OCI-LY3 (cell line): ENCODE measurements around the gene POLN.

Source experiments
- EZH2phosphoT487 ChIP-seq: fragments of 200-600 bp; shearing (Covaris generic); IDR thresholded peaks from 2 replicates; pipeline ENCODE4 v1.6.1; 2018; ENCODE audit warnings: antibody characterized with exemption, mixed run types, low read depth
- TF ChIP-seq, protein P1 (sequence below): fragments of 200-600, 300-600 bp; sonication (generic); IDR thresholded peaks from 2 replicates; pipeline ENCODE4 v1.5.1; 2014; ENCODE audit warnings: antibody characterized with exemption, low read length, low read depth

DNA sequence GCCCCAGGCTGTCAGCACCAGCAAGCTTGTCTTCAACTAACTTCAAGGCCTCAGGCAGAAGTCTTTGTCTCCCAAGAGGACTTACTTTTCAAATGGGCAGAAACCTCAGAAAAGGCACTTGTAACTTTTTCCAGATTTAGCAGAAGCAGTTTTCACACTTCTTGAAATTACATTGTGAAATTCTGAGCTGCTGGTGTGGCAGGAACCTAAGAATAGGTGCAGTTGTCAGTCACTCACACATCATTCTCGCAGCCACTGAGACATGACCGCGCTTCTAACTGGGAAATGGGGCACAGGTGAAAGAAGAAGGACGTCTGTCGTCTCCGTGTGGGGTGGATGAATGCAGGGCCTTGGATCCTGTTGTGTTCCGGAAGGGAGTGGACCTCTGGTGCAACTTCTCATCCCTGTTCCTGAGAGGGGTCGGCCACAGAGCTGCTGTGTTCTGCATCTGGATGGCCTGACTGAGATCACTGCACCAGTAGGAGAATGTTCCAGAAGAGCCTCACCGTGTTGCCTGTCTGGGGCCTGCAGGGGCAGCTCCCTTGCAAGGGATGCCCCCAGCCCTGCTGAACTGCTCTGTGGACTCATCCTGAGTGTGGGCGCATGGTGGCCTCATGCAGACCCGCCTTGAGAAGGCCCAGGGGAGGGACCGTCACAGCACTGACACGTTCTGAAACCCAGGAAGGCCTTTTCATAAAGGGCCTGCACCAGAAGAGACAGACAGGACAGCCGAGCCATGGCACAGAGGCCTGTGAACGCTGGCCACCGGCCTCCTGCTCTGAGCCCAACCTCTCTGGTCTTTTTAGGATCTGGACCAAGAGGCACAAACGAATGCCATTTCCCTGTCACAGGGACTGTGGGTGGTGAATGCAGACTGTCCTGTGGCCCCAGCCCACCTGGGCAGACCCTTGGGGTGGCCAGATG is 164.1 kb downstream of the POLN start:
- TF ChIP-seq, protein P1, sequence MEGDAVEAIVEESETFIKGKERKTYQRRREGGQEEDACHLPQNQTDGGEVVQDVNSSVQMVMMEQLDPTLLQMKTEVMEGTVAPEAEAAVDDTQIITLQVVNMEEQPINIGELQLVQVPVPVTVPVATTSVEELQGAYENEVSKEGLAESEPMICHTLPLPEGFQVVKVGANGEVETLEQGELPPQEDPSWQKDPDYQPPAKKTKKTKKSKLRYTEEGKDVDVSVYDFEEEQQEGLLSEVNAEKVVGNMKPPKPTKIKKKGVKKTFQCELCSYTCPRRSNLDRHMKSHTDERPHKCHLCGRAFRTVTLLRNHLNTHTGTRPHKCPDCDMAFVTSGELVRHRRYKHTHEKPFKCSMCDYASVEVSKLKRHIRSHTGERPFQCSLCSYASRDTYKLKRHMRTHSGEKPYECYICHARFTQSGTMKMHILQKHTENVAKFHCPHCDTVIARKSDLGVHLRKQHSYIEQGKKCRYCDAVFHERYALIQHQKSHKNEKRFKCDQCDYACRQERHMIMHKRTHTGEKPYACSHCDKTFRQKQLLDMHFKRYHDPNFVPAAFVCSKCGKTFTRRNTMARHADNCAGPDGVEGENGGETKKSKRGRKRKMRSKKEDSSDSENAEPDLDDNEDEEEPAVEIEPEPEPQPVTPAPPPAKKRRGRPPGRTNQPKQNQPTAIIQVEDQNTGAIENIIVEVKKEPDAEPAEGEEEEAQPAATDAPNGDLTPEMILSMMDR: no peak
- TF ChIP-seq EZH2phosphoT487: no peak
